AG08396 (cell line): ENCODE results near the gene OR10G3.
"Not testable (repeated sequence)": the region's sequence is repeated elsewhere in the genome, so short reads cannot be mapped to it uniquely, and the experiment has no call there.

Source experiments
- DNase-seq: peaks from one replicate; pipeline ENCODE4 v3.0.0; 2012; ENCODE audit warnings: low spot score, mixed read lengths

OR10G3 gene, protein sequence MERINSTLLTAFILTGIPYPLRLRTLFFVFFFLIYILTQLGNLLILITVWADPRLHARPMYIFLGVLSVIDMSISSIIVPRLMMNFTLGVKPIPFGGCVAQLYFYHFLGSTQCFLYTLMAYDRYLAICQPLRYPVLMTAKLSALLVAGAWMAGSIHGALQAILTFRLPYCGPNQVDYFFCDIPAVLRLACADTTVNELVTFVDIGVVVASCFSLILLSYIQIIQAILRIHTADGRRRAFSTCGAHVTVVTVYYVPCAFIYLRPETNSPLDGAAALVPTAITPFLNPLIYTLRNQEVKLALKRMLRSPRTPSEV

DNA sequence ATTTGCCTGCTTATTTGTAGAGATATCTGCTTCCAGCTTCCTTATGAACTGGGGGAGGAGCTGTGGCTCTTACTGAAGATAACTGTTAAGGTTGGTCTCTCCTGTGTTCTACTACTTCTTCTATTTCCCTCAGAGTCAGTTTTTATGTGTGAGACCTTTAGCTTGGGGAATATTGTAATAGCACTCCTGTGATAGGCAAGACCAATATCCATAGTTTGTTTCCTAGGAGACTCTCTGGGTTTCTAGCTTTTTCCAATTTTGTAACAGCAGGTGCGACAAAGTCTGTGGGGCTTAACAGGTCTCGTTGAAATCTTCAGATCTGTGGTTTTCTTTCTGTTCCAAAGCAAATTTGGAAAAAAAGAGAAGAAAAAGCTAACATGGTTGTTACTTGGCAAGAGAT is at the start of gene OR10G3:
TSS of gene OR10G3 (minus strand) at position 101 of the 400 bp plus-strand sequence. CDS start 9,332 bp downstream, outside the sequence.
- no peak for DNase-seq

DNA sequence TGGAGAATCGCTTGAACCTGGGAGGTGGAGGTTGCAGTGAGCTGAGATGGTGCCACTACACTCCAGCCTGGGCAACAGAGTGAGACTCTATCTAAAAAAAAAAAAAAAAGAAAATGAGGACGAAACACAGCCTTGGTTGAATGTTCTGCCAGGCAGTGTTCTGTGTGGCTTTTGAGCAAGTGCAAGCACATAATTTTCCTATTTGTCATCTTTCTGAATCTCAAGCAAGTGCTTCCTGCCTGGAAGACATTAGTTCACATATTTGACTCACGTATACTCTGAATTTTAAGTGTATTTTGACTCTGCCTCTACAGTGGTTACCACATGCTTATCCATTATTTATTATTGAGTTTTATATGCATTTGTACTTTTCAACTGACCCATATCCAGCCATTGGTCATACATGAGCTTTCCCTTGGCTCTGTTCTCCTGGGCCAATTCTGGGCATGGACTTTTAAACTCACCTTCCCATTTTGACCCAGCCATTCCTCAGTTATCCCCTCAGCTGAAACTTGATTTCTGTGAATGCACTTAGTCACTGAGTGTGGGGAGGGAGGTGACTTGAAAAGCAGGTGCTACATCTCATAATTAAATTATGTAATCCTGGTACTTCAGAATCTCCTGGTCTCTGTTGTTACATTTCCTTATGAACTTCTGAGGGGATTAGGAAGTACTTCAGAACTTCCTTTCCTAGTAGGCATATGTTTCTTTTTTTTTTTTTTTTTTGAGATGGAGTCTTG is 46.8 kb upstream of the OR10G3 start:
- DNase-seq, result peak; percentile 10

DNA sequence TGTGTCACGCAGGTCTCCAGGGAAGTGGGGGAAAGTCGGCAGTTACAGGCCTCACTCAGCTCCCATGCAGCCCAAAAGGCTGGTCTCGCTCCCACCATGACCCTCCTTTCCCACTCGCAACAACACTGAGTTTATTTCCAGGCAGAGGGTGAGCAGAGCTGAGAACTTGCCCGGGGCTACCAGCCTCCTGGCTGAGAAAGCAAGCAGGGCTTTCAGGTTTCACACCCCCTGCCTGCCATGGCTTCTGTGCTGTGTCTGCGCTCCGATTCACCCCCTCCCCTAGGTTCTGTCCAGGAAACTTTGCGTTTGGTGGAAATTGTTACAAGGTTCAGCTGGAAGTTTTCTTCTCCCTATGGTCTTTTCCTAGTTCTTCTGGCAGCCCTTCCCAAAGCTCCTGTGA is 37.7 kb upstream of the OR10G3 start:
- no peak for DNase-seq

DNA sequence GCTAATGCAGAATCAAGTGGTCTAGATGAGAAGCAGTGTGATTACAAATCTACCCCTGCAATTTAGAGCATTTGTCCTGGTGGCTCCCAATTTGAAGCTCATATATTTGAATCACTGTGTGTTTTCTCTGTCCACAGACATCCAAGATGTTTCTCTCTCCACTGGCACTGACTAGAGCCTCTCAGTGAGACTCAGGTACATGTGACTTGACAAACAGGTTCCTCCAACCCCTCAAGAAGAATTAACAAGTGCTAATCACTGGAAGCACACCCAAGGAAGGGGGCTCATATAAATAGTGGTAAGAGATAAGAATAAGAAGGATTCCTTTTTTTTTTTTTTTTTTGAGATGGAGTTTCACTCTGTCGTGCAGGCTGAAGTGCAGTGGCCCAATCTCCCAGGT is 34.4 kb upstream of the OR10G3 start:
- DNase-seq, result no peak

DNA sequence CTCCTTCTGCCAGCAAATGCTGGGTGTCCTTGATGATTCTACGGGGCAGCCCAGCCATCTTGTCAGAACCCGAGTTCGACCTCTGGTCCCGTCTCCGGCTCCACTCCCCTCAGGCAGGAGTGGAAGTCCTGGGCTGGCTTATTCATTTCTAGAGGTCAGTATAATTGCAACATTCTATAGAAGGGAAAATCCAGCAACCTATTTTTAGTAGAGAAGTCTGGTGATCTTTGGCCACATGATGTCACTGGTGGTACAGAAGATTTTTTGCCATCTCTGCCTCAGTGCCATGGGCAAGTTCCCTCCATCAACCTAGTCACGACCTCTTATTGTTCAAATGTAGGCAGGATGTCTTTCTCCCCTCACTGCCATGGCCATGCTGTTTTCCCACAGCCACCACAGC is 32.4 kb upstream of the OR10G3 start:
- DNase-seq, result no peak

DNA sequence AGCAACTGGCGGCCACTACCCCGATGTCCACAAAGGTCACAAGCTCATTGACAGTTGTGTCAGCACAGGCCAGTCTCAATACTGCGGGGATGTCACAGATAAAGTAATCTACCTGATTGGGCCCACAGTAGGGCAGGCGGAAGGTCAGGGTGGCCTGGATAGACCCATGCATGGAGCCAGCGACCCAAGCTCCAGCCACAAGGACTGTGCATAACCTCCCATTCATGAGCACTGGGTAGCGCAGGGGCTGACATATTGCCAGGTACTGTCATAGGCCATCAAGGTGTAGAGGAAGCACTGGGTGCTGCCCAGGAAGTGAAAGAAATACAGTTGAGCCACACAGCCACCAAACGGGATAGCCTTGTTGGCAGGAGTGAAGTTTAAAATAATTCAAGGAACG is 22.3 kb upstream of the OR10G3 start:
- not testable (repeated sequence) for DNase-seq

DNA sequence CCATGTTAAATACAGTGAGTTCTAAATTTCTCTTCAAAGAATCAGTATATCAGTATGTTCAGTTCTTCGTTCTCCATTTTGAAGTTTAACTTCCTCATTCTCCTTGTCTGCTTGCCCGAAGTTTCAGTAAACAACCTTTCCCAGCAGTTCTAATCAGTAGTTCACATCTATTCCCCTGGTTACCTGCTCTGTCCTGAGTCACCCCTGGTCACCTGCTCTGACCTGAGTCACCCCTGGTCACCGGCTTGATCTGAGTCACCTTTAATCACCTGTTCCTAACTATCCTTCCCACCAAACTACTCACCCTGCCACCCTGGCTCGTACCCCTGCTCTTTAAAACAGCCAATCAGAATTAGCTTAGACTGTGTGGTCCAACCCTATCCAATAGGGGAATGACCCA is 9.4 kb upstream of the OR10G3 start:
- no peak for DNase-seq

DNA sequence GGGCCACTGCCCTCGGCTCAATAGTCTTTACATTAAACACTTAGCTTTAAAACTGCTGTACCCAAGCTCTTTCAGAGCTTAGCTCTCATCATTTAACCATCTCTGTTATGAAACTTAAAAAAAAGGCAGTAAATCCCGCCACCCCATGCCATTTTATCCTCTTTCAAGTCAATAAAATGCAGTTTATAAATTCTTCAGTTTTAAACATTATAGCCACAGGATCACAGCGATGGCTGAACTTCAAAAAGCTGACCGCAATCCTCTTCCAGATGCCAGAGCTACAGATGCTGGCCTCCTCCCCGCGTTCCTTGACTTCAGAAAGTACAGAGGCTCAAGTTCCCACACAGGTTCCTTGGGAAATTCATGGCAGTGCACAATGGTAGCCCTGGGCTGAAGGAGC is 4.2 kb downstream of the OR10G3 start:
- peak; percentile 45 for DNase-seq

DNA sequence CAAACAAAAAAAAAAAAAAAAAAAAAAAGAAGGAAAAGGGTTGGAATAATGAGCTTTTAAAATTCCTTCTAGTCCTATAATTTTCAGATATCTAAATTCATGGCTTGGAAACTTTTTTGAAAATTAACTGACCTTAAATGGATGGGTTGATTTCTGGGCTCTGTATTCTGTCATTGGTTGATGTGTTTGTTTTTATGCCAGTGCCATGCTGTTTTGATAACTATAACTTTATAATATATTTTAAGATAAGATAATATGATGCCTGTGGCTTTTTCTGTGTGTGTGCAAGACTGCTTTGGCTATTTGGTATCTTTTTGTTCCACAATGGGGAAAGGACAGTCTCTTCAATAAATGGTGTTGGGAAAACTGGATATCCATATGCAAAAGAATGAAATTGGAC is 7.3 kb downstream of the OR10G3 start:
- DNase-seq, result no peak

DNA sequence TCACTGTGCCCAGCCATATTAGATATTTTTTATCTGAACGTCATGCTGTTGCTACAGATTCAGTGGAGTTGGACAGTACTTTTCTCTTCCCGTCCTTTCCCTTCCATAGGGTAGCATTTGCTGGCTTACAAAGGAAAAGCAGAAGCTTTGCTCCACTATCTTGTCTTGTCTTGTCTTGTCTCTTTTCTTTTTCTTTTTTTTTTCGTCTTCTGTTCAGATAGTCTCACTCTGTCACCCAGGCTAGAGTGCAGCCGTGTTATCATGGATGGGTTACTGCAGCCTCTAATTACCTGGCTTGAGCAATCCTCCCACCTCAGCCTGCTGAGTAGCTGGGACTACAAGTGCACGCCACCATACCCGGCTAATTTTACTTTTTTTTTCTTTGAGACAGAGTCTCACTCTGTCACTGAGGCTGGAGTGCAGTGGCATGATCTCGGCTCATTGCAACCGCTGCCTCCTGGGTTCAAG is 21.1 kb downstream of the OR10G3 start:
- no peak for DNase-seq

DNA sequence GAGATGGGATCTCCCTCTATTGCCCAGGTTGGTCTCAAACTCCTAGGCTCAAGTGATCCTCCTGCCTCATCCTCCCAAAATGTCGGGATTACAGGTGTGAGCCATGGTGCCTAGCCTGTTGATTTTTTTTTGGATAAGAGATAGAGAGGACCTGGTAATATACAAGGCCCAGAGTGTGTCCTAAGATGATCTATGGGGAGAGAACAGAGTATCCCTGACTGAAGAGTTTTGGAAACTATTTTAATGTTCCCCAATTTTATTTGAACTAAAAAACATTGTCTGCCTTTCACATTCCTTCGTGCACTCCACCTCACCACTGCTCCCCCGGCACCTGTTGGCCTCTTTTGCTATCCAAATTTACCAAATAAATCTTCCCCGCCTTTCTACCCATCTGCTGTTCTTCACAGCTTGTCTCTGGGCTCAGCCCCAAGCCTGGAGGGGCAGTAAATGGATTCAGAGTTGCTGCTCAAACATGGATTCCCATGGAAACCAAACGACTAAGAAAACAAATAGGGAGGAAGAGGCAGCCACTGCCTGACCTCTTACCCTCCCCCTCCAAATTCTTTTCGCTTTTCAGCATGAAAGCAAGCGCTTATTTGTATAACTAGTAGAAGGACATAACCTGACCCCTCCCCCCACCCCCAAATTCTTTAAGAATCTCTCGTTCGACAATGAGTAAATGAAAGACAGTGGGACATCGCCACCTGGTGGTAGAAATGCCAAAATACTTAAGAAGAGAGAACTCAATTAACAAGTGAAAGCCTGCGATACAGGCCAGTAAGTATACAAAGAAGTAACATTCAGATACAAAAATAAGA is 22.6 kb downstream of the OR10G3 start:
- DNase-seq, result peak; percentile 73

DNA sequence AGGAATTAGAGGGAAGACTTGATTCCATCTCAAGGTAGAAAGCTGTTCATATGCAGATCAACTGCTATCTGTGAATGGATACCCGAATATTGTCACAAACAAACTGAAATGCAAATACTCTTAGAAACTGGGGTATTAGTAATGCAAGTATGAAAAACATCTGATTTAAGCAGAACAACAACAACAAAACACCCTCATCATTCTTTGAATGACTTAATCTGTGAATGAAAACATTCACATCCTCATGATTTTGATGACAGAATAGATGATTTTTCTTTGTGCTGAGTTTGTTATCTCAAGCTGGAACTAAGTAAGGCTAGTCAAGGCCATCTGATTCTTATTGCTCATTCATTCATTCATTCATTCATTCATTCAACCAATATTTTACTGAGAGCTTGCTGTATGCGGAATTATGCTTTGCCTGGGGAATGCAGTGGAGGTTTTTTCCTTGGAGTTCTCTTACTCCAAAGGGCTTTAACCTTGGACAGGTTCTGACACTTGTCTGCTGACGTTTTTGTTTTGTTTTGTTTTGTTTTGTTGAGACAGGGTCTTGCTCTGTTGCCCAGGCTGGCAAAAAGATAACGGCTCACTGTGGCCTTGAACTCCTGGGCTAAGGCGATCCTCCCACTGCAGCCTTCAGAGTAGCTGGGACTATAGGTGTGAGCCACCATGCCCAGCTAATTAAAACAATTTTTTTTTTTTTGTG is 23.3 kb downstream of the OR10G3 start:
- DNase-seq, result no peak

DNA sequence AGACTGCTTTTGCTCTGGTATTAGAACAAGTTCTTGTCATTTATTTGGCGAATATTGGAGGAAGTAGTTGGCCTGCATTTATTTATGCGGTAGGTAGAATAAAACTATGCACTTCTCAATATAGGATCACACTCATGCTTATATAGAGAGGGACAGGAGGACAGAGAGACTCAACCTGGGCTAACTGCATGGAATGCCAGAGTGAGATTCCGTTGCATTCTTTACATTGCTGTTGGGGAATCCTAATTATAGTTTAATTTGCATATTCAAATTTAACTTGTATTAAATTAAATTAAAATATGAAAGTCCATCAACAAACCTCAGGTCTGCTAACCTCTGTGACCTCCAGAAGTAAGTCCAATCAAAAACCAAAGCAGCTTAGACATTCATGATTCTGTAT is 26.6 kb downstream of the OR10G3 start:
- no peak for DNase-seq

DNA sequence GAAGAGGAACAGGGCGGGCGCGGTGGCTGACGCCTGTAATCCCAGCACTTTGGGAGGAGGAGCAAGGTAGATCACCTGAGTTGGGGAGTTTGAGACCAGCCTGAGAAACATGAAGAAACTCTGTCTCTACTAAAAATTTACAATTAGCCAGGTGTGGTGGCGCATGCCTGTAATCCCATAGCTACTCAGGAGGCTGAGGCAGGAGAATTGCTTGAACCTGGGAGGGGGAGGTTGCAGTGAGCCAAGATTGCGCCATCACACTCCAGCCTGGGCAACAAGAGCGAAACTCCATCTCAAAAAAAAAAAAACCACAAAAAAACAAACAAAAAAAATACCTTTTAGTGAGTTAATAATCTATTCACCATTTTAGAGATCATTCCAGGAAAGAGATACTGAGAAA is 35.3 kb downstream of the OR10G3 start:
- not testable (repeated sequence) for DNase-seq

DNA sequence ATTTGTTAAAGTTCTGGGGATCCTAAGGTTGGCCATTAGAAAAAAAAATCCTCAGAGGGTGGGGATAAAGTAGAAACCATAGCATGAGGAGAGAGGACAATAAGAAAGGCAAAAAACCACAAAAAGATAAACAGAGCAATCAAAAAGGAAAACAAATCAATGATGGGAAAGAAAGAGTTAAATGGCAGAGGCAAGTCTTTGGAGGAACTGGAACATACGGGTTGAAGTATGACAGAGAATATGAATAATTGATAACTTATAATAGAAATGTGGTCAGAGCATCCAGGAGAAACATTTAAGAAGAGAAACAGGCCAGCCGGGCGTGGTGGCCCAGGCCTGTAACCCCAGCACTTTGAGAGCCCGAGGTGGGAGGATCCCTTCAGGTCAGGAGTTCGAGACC is 35.9 kb downstream of the OR10G3 start:
- DNase-seq, result no peak

DNA sequence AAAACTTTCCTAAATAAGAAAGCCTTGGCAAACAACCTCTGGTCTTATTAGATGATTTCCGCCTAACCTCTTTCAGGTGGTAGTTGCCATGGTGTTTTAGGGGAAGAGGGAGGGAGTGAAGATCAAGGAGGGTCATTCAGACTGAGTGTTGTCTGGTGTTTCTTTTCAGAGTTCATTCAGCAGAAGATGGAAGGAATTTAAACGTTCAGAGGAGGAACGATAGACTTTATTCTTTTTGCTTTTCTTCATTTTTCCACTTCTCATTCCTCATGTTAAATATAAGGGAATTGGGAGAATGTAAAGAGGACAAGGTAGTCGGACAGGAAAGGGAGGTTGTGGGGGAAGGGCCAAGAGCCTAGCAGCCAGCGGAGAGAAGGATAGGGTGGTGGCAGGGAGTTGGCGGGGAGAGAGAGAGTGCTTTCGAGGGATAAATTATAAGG is 36.3 kb downstream of the OR10G3 start:
- no peak for DNase-seq

DNA sequence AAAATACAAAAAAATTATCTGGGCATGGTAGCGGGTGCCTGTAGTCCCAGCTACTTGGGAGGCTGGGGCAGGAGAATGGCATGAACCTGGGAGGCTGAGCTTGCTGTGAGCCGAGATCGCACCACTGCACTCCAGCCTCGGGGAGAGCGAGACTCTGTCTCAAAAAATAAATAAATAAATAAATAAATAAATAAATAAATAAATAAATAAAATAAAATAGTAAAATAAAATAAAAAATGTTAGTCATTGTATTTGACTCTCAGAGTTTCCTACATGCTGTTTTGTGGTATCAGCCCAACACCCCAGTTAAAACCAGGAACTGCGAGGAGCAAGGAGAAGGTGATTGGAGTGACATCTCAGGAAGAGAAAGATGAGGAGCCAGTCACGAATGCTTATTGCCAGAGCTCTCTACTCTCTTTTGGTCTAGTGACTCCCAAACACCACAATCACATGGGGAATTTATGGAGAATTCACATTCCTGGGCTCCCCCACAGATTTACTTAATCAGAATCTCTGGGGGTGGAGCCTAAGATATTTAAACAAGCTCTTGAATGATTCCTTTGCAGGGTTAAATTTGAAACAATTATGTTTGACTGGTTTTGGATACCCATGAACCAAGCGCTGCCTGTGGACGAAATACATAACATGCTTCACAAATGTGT is 38.3 kb downstream of the OR10G3 start:
- no peak for DNase-seq

DNA sequence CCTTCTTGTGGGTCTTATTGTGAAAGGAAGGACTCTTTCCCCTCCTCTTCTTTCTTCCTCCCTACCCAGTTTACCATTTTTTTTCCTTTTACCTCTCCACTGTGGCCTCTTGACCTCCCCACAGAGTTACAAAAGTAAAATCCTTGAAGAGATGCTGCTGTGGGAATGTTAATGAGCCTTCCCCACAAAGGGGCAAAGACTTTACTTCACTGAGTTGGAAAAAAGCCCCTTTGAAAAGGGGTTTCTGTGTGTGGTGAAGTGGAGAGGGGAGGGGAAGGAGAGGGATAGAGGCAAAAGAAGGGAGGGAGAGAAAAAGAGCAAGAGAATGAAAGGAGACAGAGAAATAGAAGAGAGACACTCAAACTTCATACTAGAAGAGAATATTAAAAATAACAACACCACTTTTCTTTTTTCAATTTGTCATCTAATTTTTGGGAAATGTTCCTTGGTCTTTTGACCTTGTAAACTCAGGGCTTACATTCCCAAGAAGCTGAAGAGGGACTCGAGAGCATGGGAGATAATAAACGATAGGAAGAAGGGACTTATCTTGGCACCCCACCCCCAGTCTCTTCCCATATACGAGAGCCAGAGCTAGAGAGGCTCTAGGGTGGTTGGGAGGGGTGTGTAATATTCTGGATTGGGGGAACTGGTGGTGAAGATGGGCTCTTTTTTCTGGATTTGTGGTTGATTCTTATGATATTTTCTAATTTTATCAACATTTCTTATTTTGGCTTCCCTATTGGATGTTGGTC is 40.5 kb downstream of the OR10G3 start:
- DNase-seq, result no peak

DNA sequence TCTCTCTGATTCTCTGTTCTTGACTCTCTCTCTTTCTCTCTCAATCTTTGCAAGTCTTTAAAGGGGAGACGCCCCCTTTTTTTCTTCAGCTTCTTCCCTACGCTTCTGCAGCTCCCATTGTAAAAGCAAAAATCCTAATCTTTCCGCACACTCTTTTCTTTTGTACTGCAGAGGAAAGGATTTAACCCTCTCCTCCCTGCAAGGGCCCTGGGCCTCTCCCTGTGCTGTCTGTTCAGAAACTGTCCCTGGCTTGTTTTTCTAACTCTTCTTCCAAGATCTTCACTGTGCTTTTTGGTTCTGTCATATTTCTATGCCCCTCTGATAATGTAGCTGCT is 42.8 kb downstream of the OR10G3 start:
- DNase-seq, result no peak

DNA sequence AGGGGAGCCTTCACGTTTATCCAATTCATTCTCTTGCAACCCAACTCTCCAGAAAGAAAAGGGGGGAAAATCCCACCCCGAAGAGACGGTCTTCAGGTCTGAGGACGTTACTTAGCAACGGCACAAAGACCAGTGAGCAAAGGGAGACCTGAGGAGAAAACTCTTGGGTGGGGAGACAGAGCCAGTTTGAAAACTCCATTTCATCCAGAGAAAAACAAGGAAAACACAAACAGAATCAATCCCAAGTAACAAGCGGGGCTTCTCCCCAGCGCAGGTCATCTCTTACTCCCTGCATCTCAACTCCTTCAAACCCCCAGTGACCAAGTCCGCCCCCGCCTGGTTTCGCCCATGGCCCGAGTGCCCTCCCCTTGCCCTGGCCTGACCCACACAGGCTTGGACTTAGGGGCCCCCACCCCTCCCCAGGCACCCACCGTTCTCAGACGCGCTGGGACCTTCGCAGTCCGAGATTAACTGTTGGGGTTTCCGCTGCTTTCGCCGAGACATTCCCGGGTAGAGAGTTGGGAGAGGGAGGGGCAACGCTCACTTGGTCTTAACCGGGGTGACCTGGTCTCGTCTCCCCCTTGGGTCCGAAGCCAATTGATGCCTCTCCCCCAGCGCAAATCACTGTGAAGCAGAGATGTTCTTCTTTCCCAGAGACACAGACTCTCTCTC is 43.3 kb downstream of the OR10G3 start:
- DNase-seq, result no peak
